Chondrocyte (in vitro differentiated cells): Measurements from ENCODE around the gene FSIP1. TPM values are rescaled to one million over a fixed set of nuclear protein-coding genes. Genes with fewer than 3 reads are reported as not detected.

Experiments used
- DNase-seq: peaks from one replicate; pipeline ENCODE4 v3.0.0; 2021; ENCODE audit warnings: mixed read lengths, low spot score
- H3K27ac Mint-ChIP-seq: one replicate; pipeline ENCODE4 v1.8.0; 2021; ENCODE audit warnings: mild to moderate bottlenecking, moderate library complexity, mixed read lengths; ENCODE audit not compliant: unreplicated experiment
- H3K27me3 Mint-ChIP-seq: 2 replicates; pipeline ENCODE4 v1.8.0; 2021; ENCODE audit warnings: low read depth, mixed read lengths
- H3K36me3 Mint-ChIP-seq: 2 replicates; pipeline ENCODE4 v1.8.0; 2021; ENCODE audit warnings: low read depth, mixed read lengths
- H3K4me1 Mint-ChIP-seq: 2 replicates; pipeline ENCODE4 v1.8.0; 2021; ENCODE audit warnings: low read depth, mild to moderate bottlenecking, mixed read lengths
- H3K4me3 Mint-ChIP-seq: one replicate; pipeline ENCODE4 v1.8.0; 2021; ENCODE audit warnings: mild to moderate bottlenecking, moderate library complexity, mixed read lengths; ENCODE audit not compliant: unreplicated experiment
- H3K9me3 Mint-ChIP-seq: 2 replicates; pipeline ENCODE4 v1.8.0; 2021; ENCODE audit warnings: low read depth, mixed read lengths
- total RNA-seq: library from RNA; stranded (reverse); gene quantifications from 3 replicates; pipeline ENCODE4 v1.2.1, GENCODE V29; 2021
- TF ChIP-seq, protein P1 (sequence below): fragments of 200-600 bp; sonication (generic); IDR thresholded peaks from 2 replicates; pipeline ENCODE4 v1.5.0; 2021; ENCODE audit warnings: antibody characterized with exemption, mild to moderate bottlenecking, moderate library complexity

The FSIP1 gene
- total RNA-seq, 1 donor from 2014 or later, result 0.40 TPM

DNA sequence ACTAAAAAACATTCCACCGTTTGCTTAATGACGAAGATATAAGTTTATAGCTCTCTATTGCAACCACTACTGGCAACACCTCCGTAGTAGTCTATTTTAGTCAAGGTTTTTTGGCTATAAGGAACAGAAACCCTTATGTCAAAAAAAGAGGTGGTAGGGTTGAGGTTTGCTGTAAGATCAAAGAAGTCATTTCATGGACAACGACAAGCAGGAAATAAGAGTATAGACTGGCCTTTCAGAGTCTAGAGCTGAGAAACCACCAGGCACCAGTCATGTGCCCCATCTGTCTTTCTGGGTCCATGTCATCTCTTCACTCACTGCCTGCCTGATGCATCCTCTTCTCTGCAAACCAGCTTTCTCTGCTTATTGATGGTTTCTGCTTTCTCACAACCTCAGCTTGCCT, 159.1 kb downstream of the FSIP1 start:
- Mint-ChIP-seq H3K4me1 (peaks cover 34% of the 10 kb centered on the region), H3K9me3 (peaks cover 2% of the 10 kb centered on the region)
- no peak for DNase-seq

DNA sequence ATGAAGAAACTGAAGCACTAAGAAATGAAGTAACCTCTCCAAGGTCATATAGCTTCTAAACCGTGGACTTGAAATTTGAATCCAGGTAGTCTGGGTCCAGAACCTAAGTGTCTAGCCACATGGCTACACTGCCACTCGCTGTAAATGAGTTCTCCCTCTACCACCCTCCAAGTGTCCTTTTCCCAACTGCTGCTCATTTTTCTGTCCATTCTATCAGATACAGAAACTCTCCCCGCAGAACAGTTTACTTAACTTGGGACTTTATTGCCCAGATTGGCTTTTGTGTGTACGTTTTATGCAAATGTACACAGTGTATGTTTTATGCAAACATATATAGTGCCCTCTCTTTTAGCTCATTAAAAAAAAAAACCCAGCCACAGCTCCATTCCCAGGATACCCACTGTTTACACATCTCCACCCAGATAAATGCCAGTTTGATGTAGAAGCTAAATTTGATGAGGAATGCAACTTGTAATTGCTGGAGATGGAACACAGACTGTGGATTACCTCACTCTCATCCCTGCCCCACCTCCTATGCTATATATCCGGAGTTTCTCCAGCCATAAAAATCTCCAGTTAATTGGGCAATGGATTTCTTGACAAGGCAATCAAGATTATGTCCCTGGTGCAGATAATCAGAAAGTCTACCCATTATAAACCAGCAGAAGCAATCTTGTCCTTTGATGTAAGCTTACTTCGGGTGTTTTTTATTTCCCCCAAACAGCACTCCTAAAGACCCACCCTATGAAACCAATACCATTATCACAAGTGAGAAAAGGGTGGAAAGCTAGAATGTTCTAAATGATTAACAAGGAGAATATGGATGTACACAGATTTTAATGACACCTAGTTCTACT, 159.8 kb downstream of the FSIP1 start:
- Mint-ChIP-seq H3K27ac (no peak overlapping the region), H3K4me1 (peaks cover 28% of the 10 kb centered on the region), H3K4me3 (no peak overlapping the region)

More for the DNA sequence above, 159.1 kb downstream of the FSIP1 start:
- H3K27ac Mint-ChIP-seq, result no peak overlapping the region
- H3K4me3 Mint-ChIP-seq, result no peak overlapping the region
- TF ChIP-seq, protein P1, sequence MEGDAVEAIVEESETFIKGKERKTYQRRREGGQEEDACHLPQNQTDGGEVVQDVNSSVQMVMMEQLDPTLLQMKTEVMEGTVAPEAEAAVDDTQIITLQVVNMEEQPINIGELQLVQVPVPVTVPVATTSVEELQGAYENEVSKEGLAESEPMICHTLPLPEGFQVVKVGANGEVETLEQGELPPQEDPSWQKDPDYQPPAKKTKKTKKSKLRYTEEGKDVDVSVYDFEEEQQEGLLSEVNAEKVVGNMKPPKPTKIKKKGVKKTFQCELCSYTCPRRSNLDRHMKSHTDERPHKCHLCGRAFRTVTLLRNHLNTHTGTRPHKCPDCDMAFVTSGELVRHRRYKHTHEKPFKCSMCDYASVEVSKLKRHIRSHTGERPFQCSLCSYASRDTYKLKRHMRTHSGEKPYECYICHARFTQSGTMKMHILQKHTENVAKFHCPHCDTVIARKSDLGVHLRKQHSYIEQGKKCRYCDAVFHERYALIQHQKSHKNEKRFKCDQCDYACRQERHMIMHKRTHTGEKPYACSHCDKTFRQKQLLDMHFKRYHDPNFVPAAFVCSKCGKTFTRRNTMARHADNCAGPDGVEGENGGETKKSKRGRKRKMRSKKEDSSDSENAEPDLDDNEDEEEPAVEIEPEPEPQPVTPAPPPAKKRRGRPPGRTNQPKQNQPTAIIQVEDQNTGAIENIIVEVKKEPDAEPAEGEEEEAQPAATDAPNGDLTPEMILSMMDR, result no peak
- H3K27me3 Mint-ChIP-seq, result no peaks in the 10 kb centered on the region
- H3K36me3 Mint-ChIP-seq, result no peaks in the 10 kb centered on the region

DNA sequence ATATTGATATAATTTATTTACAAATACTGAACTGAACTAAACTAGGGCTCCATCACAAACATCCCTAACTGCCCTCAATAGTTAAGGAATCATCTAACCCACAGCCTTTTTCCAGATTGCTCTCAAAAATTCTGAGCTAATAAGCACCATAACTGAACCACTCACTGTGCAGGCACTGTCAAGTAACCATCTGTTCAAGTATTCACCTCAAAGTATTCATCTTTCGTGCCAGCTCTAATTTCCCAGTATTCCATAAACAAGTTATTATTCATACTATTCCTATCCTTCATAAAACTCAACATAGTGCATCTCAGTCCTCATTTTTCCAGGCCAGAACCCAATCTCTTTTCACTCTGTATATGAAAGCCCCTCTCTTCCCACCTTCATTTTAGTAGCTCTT, 160.7 kb downstream of the FSIP1 start:
- H3K4me1 Mint-ChIP-seq, result peaks cover 27% of the 10 kb centered on the region
- no peak for DNase-seq
- TF ChIP-seq, protein P1, result no peak
- H3K36me3 Mint-ChIP-seq, result no peaks in the 10 kb centered on the region
- H3K4me3 Mint-ChIP-seq, result no peak overlapping the region
- H3K27ac Mint-ChIP-seq, result no peak overlapping the region
- no peaks in the 10 kb centered on the region for H3K27me3 Mint-ChIP-seq
- peaks cover 2% of the 10 kb centered on the region for H3K9me3 Mint-ChIP-seq

More for the DNA sequence above, 159.8 kb downstream of the FSIP1 start:
- TF ChIP-seq, protein P1, result no peak
- H3K27me3 Mint-ChIP-seq, result no peaks in the 10 kb centered on the region
- H3K9me3 Mint-ChIP-seq, result peaks cover 2% of the 10 kb centered on the region
- no peaks in the 10 kb centered on the region for H3K36me3 Mint-ChIP-seq
- DNase-seq, result no peak

DNA sequence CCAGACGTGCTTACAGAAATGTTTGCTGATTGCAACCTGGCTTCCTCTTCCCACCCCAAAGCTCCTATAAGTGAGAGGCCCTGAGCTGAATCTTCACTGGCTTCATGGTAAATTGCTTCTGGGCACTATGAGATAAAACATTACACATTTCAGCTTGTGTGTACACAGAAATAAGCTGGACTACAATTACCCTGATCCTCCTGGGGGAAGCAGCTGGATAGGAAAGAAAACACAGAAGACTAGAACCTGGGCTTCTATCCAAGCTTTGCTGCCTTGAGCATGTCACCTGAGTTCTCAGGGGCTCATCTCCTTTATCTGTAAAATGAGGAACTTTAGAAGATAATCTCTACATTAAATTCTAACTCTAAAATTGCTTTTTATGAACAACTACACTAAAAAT, 161.4 kb downstream of the FSIP1 start:
- no peak for DNase-seq
- H3K4me1 Mint-ChIP-seq, result peaks cover 23% of the 10 kb centered on the region
- H3K9me3 Mint-ChIP-seq, result peaks cover 2% of the 10 kb centered on the region
- TF ChIP-seq, protein P1, result no peak
- H3K36me3 Mint-ChIP-seq, result no peaks in the 10 kb centered on the region
- H3K27me3 Mint-ChIP-seq, result no peaks in the 10 kb centered on the region
- H3K27ac Mint-ChIP-seq, result no peak overlapping the region
- no peak overlapping the region for H3K4me3 Mint-ChIP-seq

DNA sequence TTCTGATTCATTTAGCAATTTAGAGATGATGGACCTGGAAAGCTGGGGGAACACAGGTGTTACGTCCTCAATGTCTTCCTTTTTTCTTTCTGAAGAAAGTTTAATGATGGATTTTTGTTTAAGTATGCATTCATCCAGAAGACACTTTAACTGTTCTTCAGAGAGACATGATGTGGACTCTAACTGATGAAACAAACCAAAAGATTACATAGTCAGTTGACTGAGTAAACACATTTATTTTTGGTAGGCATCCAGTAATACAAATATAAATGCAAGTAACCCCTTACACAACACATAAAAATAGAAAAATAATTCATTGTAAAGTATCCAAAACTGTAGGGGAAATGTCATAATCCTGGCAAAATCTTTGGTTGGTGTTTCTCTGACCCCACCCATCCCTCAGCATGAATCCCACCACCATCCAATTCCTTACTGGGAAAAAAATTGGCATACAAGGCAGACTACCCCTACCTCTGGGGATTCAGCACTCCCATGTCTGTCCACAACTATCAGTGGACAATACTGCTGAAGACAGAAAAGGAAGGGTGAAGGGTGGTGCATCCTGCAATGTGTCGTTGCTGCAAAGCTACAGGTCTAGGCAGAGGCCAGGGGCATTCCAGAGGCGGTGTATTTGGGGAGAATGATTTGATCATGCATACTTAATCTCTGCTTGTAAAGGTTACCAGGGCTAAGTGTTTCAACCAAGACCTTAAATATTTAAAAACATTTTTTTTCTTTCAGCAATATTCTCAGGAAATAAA, 164.4 kb downstream of the FSIP1 start:
- Mint-ChIP-seq H3K4me3 (no peak overlapping the region), H3K4me1 (peaks cover 4% of the 10 kb centered on the region), H3K27me3 (no peaks in the 10 kb centered on the region), H3K27ac (no peak overlapping the region), H3K36me3 (peaks cover 5% of the 10 kb centered on the region), H3K9me3 (peaks cover 15% of the 10 kb centered on the region)
- TF ChIP-seq, protein P1, result no peak
- no peak for DNase-seq
